ENCODE data around the gene SMCO2. TPM values are rescaled to one million over a fixed set of nuclear protein-coding genes. Genes with fewer than 3 reads are reported as not detected.
A peak's percentile ranks its signal among the peaks of the same experiment; 100 is the strongest.

The SMCO2 gene
- total RNA-seq, 6 donors from 2014 or later: 0.27 to 0.34 TPM; not detected in 4

- H3K4me3 ChIP-seq: no peak overlapping the region
- no peak for ATAC-seq (ENCODE audit: low FRiP score in 2 of 2)
- 86 to 93% methylated on average over 3 of the region's 3 CpGs for WGBS, 2 donors
- TF ChIP-seq CTCF (IDR thresholded peaks at IDR 0.05) (no peak), EP300 (IDR thresholded peaks at IDR 0.05) (no peak), POLR2AphosphoS5 (IDR thresholded peaks at IDR 0.05) (no peak), POLR2A (IDR thresholded peaks at IDR 0.05) (no peak)
- H3K27me3 ChIP-seq: no peaks in the 10 kb centered on the region
- H3K4me1 ChIP-seq: no peaks in the 10 kb centered on the region
- H3K9me3 ChIP-seq: no peaks in the 10 kb centered on the region
- no peaks in the 10 kb centered on the region for H3K36me3 ChIP-seq
- no peak for DNase-seq
- no peak overlapping the region for H3K27ac ChIP-seq
These were observed 9.1 kb downstream of the SMCO2 start for GRCh38 chr12:27455589-27455988.

- DNase-seq (no peak), ATAC-seq (ENCODE audit: low FRiP score in 2 of 2) (no peak)
- Histone ChIP-seq H3K4me1 (no peaks in the 10 kb centered on the region), H3K4me3 (no peak overlapping the region), H3K9me3 (no peaks in the 10 kb centered on the region), H3K27me3 (no peaks in the 10 kb centered on the region), H3K36me3 (no peaks in the 10 kb centered on the region), H3K27ac (no peak overlapping the region)
- WGBS, 2 donors: 91 to 97% methylated on average over 3 of the region's 3 CpGs
- TF ChIP-seq EP300 (IDR thresholded peaks at IDR 0.05) (no peak), POLR2A (IDR thresholded peaks at IDR 0.05) (no peak), CTCF (IDR thresholded peaks at IDR 0.05) (no peak)
These were observed 10.1 kb downstream of the SMCO2 start for GRCh38 chr12:27456618-27457017.

DNA sequence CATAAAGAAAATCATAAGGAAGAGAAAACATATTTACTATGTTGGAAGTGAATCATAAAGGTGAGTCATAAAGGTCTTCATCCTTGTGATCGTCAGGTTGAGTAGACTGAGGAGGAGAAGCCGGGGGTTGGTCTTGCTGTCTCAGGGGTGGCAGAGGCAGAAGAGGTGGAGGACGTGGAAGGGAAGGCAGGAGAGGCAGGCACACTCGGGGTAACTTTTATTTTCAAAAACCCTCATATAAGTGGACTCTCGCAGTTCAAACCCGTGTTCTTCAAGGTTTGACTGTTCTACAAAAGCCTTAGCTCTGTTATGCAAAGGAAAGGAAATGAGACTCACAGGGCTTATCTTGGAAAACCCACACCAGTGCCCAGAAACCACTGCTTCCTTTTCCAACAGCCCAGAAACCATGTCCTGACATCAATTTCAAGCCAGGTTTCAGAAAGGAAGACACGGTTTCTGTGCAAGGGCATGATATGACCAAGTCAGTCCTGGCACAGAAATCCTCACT is 14.0 kb downstream of the SMCO2 start:
- H3K9me3 ChIP-seq: no peaks in the 10 kb centered on the region
- TF ChIP-seq POLR2A (IDR thresholded peaks at IDR 0.05) (no peak), CTCF (IDR thresholded peaks at IDR 0.05) (no peak), EP300 (IDR thresholded peaks at IDR 0.05) (no peak), POLR2AphosphoS5 (IDR thresholded peaks at IDR 0.05) (no peak)
- H3K4me3 ChIP-seq: no peak overlapping the region
- DNase-seq (no peak), ATAC-seq (ENCODE audit: low FRiP score in 2 of 2) (no peak)
- no peak overlapping the region for H3K27ac ChIP-seq
- H3K27me3 ChIP-seq: no peaks in the 10 kb centered on the region
- 36 to 48% methylated on average over 7 of the region's 7 CpGs for WGBS, 2 donors
- peaks cover 0 to 12% (median 0%) of the 10 kb centered on the region in 4 donors for H3K4me1 ChIP-seq
- no peaks in the 10 kb centered on the region for H3K36me3 ChIP-seq

DNA sequence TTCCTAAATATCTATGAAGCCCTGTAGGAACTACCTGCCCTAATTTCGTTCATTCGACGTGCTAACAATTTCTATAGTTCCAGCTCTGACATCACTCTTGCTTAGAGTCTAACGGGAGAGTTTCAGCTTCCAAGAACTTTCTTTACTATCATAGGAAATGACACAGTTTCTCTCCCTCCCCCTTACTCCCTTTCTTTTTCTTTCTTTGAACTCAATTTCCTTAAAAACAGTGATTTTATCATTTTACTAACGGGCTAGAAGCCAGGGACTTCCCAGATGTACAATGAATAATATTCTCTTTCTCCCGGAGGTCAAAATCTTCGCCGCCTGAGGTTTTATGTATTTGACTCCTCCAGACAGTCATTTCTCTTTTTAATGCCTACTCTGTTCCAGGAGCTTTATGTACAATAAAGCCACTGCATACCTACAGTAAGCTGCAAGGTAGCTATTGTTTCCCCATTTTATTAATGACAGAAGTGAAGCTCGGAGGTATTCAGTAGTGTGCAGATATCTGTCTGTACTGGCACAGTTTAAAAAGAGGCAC is 15.7 kb downstream of the SMCO2 start:
- Histone ChIP-seq H3K4me1 (peaks cover 0 to 12% (median 0%) of the 10 kb centered on the region in 4 donors), H3K27me3 (no peaks in the 10 kb centered on the region), H3K36me3 (no peaks in the 10 kb centered on the region), H3K4me3 (no peak overlapping the region), H3K9me3 (no peaks in the 10 kb centered on the region), H3K27ac (no peak overlapping the region)
- TF ChIP-seq POLR2AphosphoS5 (IDR thresholded peaks at IDR 0.05): no peak
- no peak for TF ChIP-seq EP300 (IDR thresholded peaks at IDR 0.05)
- TF ChIP-seq POLR2A (IDR thresholded peaks at IDR 0.05): no peak
- no peak for TF ChIP-seq CTCF (IDR thresholded peaks at IDR 0.05)
- WGBS, 2 donors: 38 to 45% methylated on average over 9 of the region's 9 CpGs
- DNase-seq (no peak), ATAC-seq (ENCODE audit: low FRiP score in 2 of 2) (peak in 1 of 2 donors; percentile 40)

GRCh38 chr12:27462851-27463250 is 16.3 kb downstream of the SMCO2 start:
- Histone ChIP-seq H3K9me3 (no peaks in the 10 kb centered on the region), H3K4me3 (no peak overlapping the region), H3K27ac (no peak overlapping the region), H3K4me1 (peaks cover 0 to 12% (median 0%) of the 10 kb centered on the region in 4 donors), H3K36me3 (no peaks in the 10 kb centered on the region), H3K27me3 (no peaks in the 10 kb centered on the region)
- no peak for DNase-seq
- TF ChIP-seq CTCF (IDR thresholded peaks at IDR 0.05) (no peak), EP300 (IDR thresholded peaks at IDR 0.05) (no peak), POLR2A (IDR thresholded peaks at IDR 0.05) (no peak), POLR2AphosphoS5 (IDR thresholded peaks at IDR 0.05) (no peak)
- 87 to 88% methylated on average over 8 of the region's 8 CpGs for WGBS, 2 donors
- peak in 1 of 2 donors; percentile 24 for ATAC-seq (ENCODE audit: low FRiP score in 2 of 2)

Measured in upper lobe of left lung (tissue), 6 donors.